Epithelial cell of esophagus (primary cell): Measurements from ENCODE around the gene TLCD2.
"Not testable (repeated sequence)": the region's sequence is repeated elsewhere in the genome, so short reads cannot be mapped to it uniquely, and the experiment has no call there.

Source experiments
- DNase-seq: peaks from one replicate; pipeline ENCODE4 v3.0.0; 2010; ENCODE audit warnings: low read depth
- H3K4me3 ChIP-seq: 2 replicates; pipeline ENCODE4 v1.5.1; 2011; ENCODE audit warnings: mild to moderate bottlenecking, low read length, control low read depth
- CTCF ChIP-seq: IDR thresholded peaks from 2 replicates; pipeline ENCODE4 v1.5.1; 2011; ENCODE audit warnings: low read depth, mild to moderate bottlenecking, low read length, control low read depth, inconsistent platforms; ENCODE audit not compliant: insufficient read depth; ENCODE audit errors: missing control alignments

TLCD2 gene

DNA sequence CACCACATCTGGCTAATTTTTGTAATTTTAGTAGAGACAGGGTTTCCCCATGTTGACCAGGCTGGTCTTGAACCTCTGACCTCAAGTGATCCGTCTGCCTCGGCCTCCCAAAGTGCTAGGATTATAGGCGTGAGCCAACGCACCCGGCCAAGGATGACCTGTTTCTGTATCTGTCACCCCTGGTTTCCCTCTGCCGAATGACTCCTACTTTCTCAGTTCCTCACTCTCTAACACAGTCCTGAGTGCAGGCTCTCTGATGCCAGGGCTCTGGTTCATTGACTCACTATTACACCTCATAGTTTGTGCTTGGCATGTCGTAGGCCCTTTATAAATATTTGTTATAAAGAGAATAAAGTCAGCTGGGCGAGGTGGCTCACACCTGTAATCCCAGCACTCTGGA lies 14.8 kb downstream of the TLCD2 start:
- TF ChIP-seq CTCF: no peak
- DNase-seq: no peak
- H3K4me3 ChIP-seq: no peak overlapping the region

DNA sequence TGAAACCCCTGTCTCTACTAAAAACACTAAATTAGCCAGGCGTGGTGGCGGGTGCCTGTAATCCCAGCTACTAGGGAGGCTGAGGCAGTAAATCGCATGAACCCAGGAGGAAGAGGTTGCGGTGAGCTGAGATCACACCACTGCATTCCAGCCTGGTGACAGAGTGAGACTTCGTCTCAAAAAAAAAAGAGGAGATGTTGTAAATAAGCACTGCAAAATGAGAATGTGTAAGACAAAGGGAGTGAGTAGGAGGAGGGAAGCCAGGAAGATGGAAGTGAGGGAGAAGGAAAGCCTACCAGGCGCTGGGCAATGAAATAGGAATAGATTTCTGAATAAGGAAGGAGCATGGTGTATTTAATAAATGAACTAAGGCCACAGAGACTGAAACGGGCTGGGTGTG lies 16.8 kb downstream of the TLCD2 start:
- no peak for TF ChIP-seq CTCF
- no peak overlapping the region for H3K4me3 ChIP-seq
- DNase-seq: peak; percentile 31

DNA sequence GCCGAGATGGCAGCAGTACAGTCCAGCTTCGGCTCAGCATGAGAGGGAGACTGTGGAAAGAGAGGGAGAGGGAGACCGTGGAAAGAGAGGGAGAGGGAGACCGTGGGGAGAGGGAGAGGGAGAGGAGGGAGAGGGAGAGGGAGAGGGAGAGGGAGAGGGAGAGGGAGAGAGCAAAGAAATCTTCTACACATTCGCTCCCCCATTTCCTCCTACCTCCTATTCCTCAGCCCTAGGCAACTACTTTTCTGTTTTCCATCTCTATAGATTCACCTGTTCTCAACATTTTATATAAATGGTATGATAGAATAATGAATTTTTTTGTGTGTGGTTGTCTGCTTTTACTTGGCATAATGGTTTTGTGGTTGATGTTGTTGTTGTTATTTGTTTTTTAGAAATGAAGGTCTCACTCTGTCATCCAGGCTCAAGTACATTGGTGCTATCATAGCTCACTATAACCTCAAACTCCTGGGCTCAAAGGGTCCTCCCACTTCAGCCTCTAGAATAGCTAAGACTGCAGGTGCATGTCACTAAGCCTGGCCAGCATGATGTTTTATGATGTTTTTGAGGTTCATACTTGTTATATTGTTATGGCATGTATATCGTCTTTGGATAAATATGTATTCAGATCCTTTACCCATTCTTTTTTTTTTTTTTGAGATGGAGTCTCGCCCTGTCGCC lies 19.5 kb downstream of the TLCD2 start:
- no peak for DNase-seq
- TF ChIP-seq CTCF: no peak
- H3K4me3 ChIP-seq: no peak overlapping the region

GRCh38 chr17:1688405-1688804 lies 21.8 kb downstream of the TLCD2 start:
- not testable (repeated sequence) for H3K4me3 ChIP-seq, DNase-seq

- H3K4me3 ChIP-seq: no peak overlapping the region
- peak; percentile 82 for DNase-seq
- TF ChIP-seq CTCF: no peak
These were observed 24.1 kb downstream of the TLCD2 start for GRCh38 chr17:1686086-1686485.

GRCh38 chr17:1684378-1685189 lies 25.6 kb downstream of the TLCD2 start, which contains the start of gene PRPF8:
Gene PRPF8 (minus strand): TSS chr17:1684867. CDS start chr17:1684571, 296 bp downstream.
- DNase-seq: peak; percentile 98
- TF ChIP-seq CTCF: no peak
- H3K4me3 ChIP-seq: peak within 1 kb of the TSS; percentile 81

DNA sequence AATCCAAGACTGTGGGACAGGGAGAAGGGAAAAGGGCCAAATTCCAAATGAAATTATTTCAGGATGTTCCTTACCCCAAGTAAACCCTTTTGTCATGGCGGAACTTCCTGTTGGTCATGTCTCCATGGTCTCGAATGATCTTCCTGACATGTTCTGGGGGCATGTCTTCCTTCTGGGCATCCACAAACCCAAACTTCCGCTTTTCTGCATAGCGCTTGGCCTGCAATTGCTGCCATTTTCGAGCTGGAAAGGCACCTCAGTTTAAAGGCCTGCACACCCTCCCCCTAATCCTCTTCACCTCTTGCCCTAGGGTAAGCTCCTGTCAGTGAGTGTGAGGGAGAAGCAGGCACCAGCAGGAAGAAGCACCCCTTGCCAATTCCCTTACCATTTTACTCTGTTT lies 26.7 kb downstream of the TLCD2 start:
- peak overlapping the region; percentile 81 for H3K4me3 ChIP-seq
- DNase-seq: no peak
- TF ChIP-seq CTCF: no peak
